ENCODE measurements around the gene NOS1. TPM values are rescaled to one million over a fixed set of nuclear protein-coding genes. Genes with fewer than 3 reads are reported as not detected.

Gene NOS1
- polyA plus RNA-seq, 4 donors = under 0.01 to 0.79 (median 0.27) TPM; not detected in 1

GRCh38 chr12:117261247-117261646, 100.2 kb downstream of the NOS1 start:
- Histone ChIP-seq H3K27me3 (ENCODE audit: control insufficient read depth in 3 of 3, insufficient read depth in 3 of 3, low read length in 3 of 3) (no peaks in the 10 kb centered on the region), H3K27ac (ENCODE audit: low read depth in 1 of 3, low read length in 2 of 3) (no peak overlapping the region), H3K4me3 (ENCODE audit: low read depth in 1 of 3, low read length in 3 of 3) (no peak overlapping the region), H3K36me3 (ENCODE audit: control insufficient read depth in 3 of 3, insufficient read depth in 2 of 3, low read depth in 1 of 3, low read length in 3 of 3) (no peaks in the 10 kb centered on the region), H3K4me1 (ENCODE audit: control insufficient read depth in 3 of 3, insufficient read depth in 2 of 3, low read depth in 1 of 3, low read length in 2 of 3) (no peaks in the 10 kb centered on the region), H3K9me3 (ENCODE audit: control insufficient read depth in 2 of 2, insufficient read depth in 1 of 2, low read depth in 1 of 2, low read length in 1 of 2) (no peaks in the 10 kb centered on the region)
- DNase-seq (no peak), FAIRE-seq (no peak)
- 72 to 83% (median 74%) methylated on average over 2 of the region's 2 CpGs for WGBS, 3 donors

GRCh38 chr12:117255386-117255785, 106.0 kb downstream of the NOS1 start:
- no peak overlapping the region for H3K27ac ChIP-seq (ENCODE audit: low read depth in 1 of 3, low read length in 2 of 3)
- 66 to 78% (median 66%) methylated on average over 4 of the region's 4 CpGs for WGBS, 3 donors
- H3K4me1 ChIP-seq (ENCODE audit: control insufficient read depth in 3 of 3, insufficient read depth in 2 of 3, low read depth in 1 of 3, low read length in 2 of 3) = no peaks in the 10 kb centered on the region
- no peaks in the 10 kb centered on the region for H3K9me3 ChIP-seq (ENCODE audit: control insufficient read depth in 2 of 2, insufficient read depth in 1 of 2, low read depth in 1 of 2, low read length in 1 of 2)
- no peaks in the 10 kb centered on the region for H3K36me3 ChIP-seq (ENCODE audit: control insufficient read depth in 3 of 3, insufficient read depth in 2 of 3, low read depth in 1 of 3, low read length in 3 of 3)
- H3K27me3 ChIP-seq (ENCODE audit: control insufficient read depth in 3 of 3, insufficient read depth in 3 of 3, low read length in 3 of 3) = peaks cover 0 to 4% (median 0%) of the 10 kb centered on the region in 3 donors
- no peak for FAIRE-seq
- no peak overlapping the region for H3K4me3 ChIP-seq (ENCODE audit: low read depth in 1 of 3, low read length in 3 of 3)
- no peak for DNase-seq

- Histone ChIP-seq H3K4me3 (ENCODE audit: low read depth in 1 of 3, low read length in 3 of 3) (no peak overlapping the region), H3K27me3 (ENCODE audit: control insufficient read depth in 3 of 3, insufficient read depth in 3 of 3, low read length in 3 of 3) (no peaks in the 10 kb centered on the region), H3K4me1 (ENCODE audit: control insufficient read depth in 3 of 3, insufficient read depth in 2 of 3, low read depth in 1 of 3, low read length in 2 of 3) (no peaks in the 10 kb centered on the region), H3K36me3 (ENCODE audit: control insufficient read depth in 3 of 3, insufficient read depth in 2 of 3, low read depth in 1 of 3, low read length in 3 of 3) (no peaks in the 10 kb centered on the region), H3K27ac (ENCODE audit: low read depth in 1 of 3, low read length in 2 of 3) (no peak overlapping the region), H3K9me3 (ENCODE audit: control insufficient read depth in 2 of 2, insufficient read depth in 1 of 2, low read depth in 1 of 2, low read length in 1 of 2) (no peaks in the 10 kb centered on the region)
- DNase-seq = no peak
- FAIRE-seq = no peak
- WGBS, 3 donors = 76 to 94% (median 79%) methylated on average over 1 of the region's 1 CpG
These were observed 117.9 kb downstream of the NOS1 start for GRCh38 chr12:117243488-117243887.

- DNase-seq (no peak), FAIRE-seq (no peak)
- no peak overlapping the region for H3K4me3 ChIP-seq (ENCODE audit: low read depth in 1 of 3, low read length in 3 of 3)
- H3K4me1 ChIP-seq (ENCODE audit: control insufficient read depth in 3 of 3, insufficient read depth in 2 of 3, low read depth in 1 of 3, low read length in 2 of 3) = no peaks in the 10 kb centered on the region
- H3K27me3 ChIP-seq (ENCODE audit: control insufficient read depth in 3 of 3, insufficient read depth in 3 of 3, low read length in 3 of 3) = peaks cover 0 to 5% (median 3%) of the 10 kb centered on the region in 3 donors
- H3K9me3 ChIP-seq (ENCODE audit: control insufficient read depth in 2 of 2, insufficient read depth in 1 of 2, low read depth in 1 of 2, low read length in 1 of 2) = no peaks in the 10 kb centered on the region
- no peaks in the 10 kb centered on the region for H3K36me3 ChIP-seq (ENCODE audit: control insufficient read depth in 3 of 3, insufficient read depth in 2 of 3, low read depth in 1 of 3, low read length in 3 of 3)
- 92 to 95% (median 92%) methylated on average over 9 of the region's 9 CpGs for WGBS, 3 donors
- no peak overlapping the region for H3K27ac ChIP-seq (ENCODE audit: low read depth in 1 of 3, low read length in 2 of 3)
These were observed 119.7 kb downstream of the NOS1 start for GRCh38 chr12:117241697-117242096.

- no peak for FAIRE-seq
- Histone ChIP-seq H3K9me3 (ENCODE audit: control insufficient read depth in 2 of 2, insufficient read depth in 1 of 2, low read depth in 1 of 2, low read length in 1 of 2) (no peaks in the 10 kb centered on the region), H3K27me3 (ENCODE audit: control insufficient read depth in 3 of 3, insufficient read depth in 3 of 3, low read length in 3 of 3) (peaks cover 0 to 6% (median 4%) of the 10 kb centered on the region in 3 donors), H3K36me3 (ENCODE audit: control insufficient read depth in 3 of 3, insufficient read depth in 2 of 3, low read depth in 1 of 3, low read length in 3 of 3) (no peaks in the 10 kb centered on the region), H3K4me1 (ENCODE audit: control insufficient read depth in 3 of 3, insufficient read depth in 2 of 3, low read depth in 1 of 3, low read length in 2 of 3) (no peaks in the 10 kb centered on the region), H3K4me3 (ENCODE audit: low read depth in 1 of 3, low read length in 3 of 3) (no peak overlapping the region), H3K27ac (ENCODE audit: low read depth in 1 of 3, low read length in 2 of 3) (no peak overlapping the region)
- DNase-seq = no peak
- 45 to 61% (median 45%) methylated on average over 4 of the region's 4 CpGs for WGBS, 3 donors
These were observed 121.2 kb downstream of the NOS1 start for GRCh38 chr12:117240081-117240755.

- H3K4me1 ChIP-seq (ENCODE audit: control insufficient read depth in 3 of 3, insufficient read depth in 2 of 3, low read depth in 1 of 3, low read length in 2 of 3) = no peaks in the 10 kb centered on the region
- DNase-seq = peak; percentile 51 to 64
- no peaks in the 10 kb centered on the region for H3K9me3 ChIP-seq (ENCODE audit: control insufficient read depth in 2 of 2, insufficient read depth in 1 of 2, low read depth in 1 of 2, low read length in 1 of 2)
- no peak overlapping the region for H3K4me3 ChIP-seq (ENCODE audit: low read depth in 1 of 3, low read length in 3 of 3)
- no peaks in the 10 kb centered on the region for H3K36me3 ChIP-seq (ENCODE audit: control insufficient read depth in 3 of 3, insufficient read depth in 2 of 3, low read depth in 1 of 3, low read length in 3 of 3)
- no peak for FAIRE-seq
- WGBS, 3 donors = 11 to 15% (median 11%) methylated on average over 13 of the region's 13 CpGs
- H3K27me3 ChIP-seq (ENCODE audit: control insufficient read depth in 3 of 3, insufficient read depth in 3 of 3, low read length in 3 of 3) = peaks cover 0 to 8% (median 4%) of the 10 kb centered on the region in 3 donors
- no peak overlapping the region for H3K27ac ChIP-seq (ENCODE audit: low read depth in 1 of 3, low read length in 2 of 3)
These were observed 124.9 kb downstream of the NOS1 start for GRCh38 chr12:117236456-117237001.

- H3K27me3 ChIP-seq (ENCODE audit: control insufficient read depth in 3 of 3, insufficient read depth in 3 of 3, low read length in 3 of 3) = peaks cover 0 to 8% (median 4%) of the 10 kb centered on the region in 3 donors
- DNase-seq (no peak), FAIRE-seq (no peak)
- H3K9me3 ChIP-seq (ENCODE audit: control insufficient read depth in 2 of 2, insufficient read depth in 1 of 2, low read depth in 1 of 2, low read length in 1 of 2) = no peaks in the 10 kb centered on the region
- H3K4me1 ChIP-seq (ENCODE audit: control insufficient read depth in 3 of 3, insufficient read depth in 2 of 3, low read depth in 1 of 3, low read length in 2 of 3) = no peaks in the 10 kb centered on the region
- no peak overlapping the region for H3K27ac ChIP-seq (ENCODE audit: low read depth in 1 of 3, low read length in 2 of 3)
- H3K36me3 ChIP-seq (ENCODE audit: control insufficient read depth in 3 of 3, insufficient read depth in 2 of 3, low read depth in 1 of 3, low read length in 3 of 3) = no peaks in the 10 kb centered on the region
- WGBS, 3 donors = 19 to 31% (median 29%) methylated on average over 2 of the region's 2 CpGs
- no peak overlapping the region for H3K4me3 ChIP-seq (ENCODE audit: low read depth in 1 of 3, low read length in 3 of 3)
These were observed 126.2 kb downstream of the NOS1 start for GRCh38 chr12:117235261-117235660.

- H3K36me3 ChIP-seq (ENCODE audit: control insufficient read depth in 3 of 3, insufficient read depth in 2 of 3, low read depth in 1 of 3, low read length in 3 of 3) = no peaks in the 10 kb centered on the region
- no peak overlapping the region for H3K27ac ChIP-seq (ENCODE audit: low read depth in 1 of 3, low read length in 2 of 3)
- no peak overlapping the region for H3K4me3 ChIP-seq (ENCODE audit: low read depth in 1 of 3, low read length in 3 of 3)
- H3K4me1 ChIP-seq (ENCODE audit: control insufficient read depth in 3 of 3, insufficient read depth in 2 of 3, low read depth in 1 of 3, low read length in 2 of 3) = no peaks in the 10 kb centered on the region
- no peaks in the 10 kb centered on the region for H3K9me3 ChIP-seq (ENCODE audit: control insufficient read depth in 2 of 2, insufficient read depth in 1 of 2, low read depth in 1 of 2, low read length in 1 of 2)
- H3K27me3 ChIP-seq (ENCODE audit: control insufficient read depth in 3 of 3, insufficient read depth in 3 of 3, low read length in 3 of 3) = peaks cover 0 to 8% (median 4%) of the 10 kb centered on the region in 3 donors
- no peak for FAIRE-seq
- WGBS, 3 donors = 87 to 91% (median 88%) methylated on average over 15 of the region's 15 CpGs
- no peak for DNase-seq
These were observed 127.0 kb downstream of the NOS1 start for GRCh38 chr12:117234441-117234840.
